Astrocyte of the cerebellum (primary cell): ENCODE results near the gene NMBR.

ENCODE experiments used
- DNase-seq: peaks from one replicate; pipeline ENCODE4 v3.0.0-alpha.2; 2011; ENCODE audit warnings: low read depth
- H3K4me3 ChIP-seq: 2 replicates; pipeline ENCODE4 v1.5.1; 2011; ENCODE audit warnings: mild to moderate bottlenecking, low read depth, low read length, moderate library complexity
- in situ Hi-C: cut with HindIII; loops from 2 replicates; pipeline ENCODE4 v1.10.0; 2017; ENCODE audit warnings: low sequenced_read_pairs
- TF ChIP-seq, protein P1 (sequence below): IDR thresholded peaks from 2 replicates; pipeline ENCODE4 v1.5.1; 2012; ENCODE audit warnings: low read length, low read depth, moderate library complexity, mild to moderate bottlenecking; ENCODE audit errors: missing control alignments

NMBR gene

DNA sequence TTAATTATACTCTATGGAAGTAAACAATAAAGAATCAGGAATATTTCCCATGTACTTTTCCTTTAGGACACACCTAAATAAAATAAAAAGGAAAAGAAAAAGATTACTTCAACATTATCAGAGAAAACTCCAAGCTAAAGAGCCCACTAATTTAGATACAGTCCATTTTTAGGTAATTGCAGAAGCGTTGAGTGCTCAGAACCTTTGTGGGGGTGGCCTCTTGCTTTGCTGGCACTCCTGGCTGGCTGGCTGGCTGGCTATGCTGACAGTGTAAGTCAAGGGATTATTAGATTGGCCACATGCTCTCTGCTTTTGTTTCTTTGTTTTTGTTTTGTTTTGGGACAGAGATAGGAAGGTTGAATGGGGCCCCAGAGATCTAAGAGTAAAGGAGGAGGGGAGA lies 14.3 kb downstream of the NMBR start, which contains the start of gene GJE1:
Gene GJE1, plus strand, starts transcription at position 301 of the 400 bp plus-strand sequence. CDS start 234 bp downstream, outside the sequence.
- in situ Hi-C loops, result no loop called here
- DNase-seq, result no peak
- H3K4me3 ChIP-seq, result no peak within 1 kb of the TSS
- TF ChIP-seq, protein P1, sequence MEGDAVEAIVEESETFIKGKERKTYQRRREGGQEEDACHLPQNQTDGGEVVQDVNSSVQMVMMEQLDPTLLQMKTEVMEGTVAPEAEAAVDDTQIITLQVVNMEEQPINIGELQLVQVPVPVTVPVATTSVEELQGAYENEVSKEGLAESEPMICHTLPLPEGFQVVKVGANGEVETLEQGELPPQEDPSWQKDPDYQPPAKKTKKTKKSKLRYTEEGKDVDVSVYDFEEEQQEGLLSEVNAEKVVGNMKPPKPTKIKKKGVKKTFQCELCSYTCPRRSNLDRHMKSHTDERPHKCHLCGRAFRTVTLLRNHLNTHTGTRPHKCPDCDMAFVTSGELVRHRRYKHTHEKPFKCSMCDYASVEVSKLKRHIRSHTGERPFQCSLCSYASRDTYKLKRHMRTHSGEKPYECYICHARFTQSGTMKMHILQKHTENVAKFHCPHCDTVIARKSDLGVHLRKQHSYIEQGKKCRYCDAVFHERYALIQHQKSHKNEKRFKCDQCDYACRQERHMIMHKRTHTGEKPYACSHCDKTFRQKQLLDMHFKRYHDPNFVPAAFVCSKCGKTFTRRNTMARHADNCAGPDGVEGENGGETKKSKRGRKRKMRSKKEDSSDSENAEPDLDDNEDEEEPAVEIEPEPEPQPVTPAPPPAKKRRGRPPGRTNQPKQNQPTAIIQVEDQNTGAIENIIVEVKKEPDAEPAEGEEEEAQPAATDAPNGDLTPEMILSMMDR, result no peak

DNA sequence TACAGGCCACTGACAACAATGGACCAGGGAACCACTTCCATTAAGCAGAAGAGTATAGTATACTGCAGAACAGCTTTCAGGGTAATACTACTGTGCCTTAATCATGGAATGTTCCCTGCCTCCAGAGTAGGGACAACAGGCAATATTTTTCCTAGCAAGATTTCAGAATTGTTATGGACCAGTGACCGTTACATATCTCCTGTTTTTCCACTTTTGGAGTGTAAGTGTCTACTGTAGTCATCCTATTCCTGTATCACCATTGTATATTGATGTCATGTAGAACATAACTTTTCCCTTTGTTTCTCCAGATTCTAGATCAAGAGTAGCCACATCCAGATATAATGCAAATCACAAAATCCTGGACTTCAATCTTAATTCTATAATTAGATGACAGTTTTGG lies 16.1 kb downstream of the NMBR start:
- H3K4me3 ChIP-seq, result no peak overlapping the region
- DNase-seq, result no peak
- in situ Hi-C loops, result no loop called here
- TF ChIP-seq, protein P1, result no peak

DNA sequence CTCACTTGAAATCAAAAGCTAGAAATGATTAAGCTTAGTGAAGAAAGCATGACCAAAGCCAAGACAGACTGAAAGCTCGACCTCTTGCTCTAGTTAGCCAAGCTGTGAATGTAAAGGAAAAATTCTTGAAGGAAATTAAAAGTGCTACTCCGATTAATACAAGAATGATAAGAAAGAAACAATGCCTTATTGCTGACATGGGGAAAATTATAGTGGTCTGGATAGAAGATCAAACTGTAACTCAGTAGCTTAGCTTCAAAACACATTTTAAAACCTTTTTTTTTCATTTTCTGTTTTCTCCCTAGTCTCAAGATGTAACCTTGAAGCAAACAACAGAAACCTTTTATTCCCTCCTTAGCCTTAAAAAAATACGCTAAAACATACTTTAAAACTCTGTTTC lies 25.6 kb downstream of the NMBR start:
- no peak overlapping the region for H3K4me3 ChIP-seq
- in situ Hi-C loops, result loop anchor here (25.0 kb wide), 1 partner anchor 434 kb away; no protein-coding TSS in a partner anchor
- no peak for DNase-seq
- TF ChIP-seq, protein P1, result no peak

DNA sequence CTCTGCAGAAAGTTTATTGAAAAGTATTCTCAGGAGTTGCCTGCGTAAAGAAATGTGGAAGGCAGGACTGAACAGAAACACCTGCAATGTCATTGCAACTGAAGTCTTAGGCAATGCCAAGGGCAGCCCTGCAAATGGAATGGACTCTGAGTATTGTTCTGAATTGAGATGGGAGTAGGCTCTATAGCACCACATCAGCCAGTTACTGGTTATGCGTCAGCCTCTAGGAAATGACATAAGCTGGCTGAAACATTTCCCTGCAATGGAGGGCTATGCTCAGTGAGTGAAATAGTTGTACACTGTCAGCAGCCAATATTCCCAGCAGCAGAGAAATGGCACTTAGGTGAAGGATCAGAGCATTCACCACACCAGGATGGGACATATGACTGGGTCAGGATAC lies 28.0 kb downstream of the NMBR start:
- no peak for DNase-seq
- in situ Hi-C loops, result loop anchor here (25.0 kb wide), 1 partner anchor 432 kb away; no protein-coding TSS in a partner anchor
- TF ChIP-seq, protein P1, result no peak
- no peak overlapping the region for H3K4me3 ChIP-seq

DNA sequence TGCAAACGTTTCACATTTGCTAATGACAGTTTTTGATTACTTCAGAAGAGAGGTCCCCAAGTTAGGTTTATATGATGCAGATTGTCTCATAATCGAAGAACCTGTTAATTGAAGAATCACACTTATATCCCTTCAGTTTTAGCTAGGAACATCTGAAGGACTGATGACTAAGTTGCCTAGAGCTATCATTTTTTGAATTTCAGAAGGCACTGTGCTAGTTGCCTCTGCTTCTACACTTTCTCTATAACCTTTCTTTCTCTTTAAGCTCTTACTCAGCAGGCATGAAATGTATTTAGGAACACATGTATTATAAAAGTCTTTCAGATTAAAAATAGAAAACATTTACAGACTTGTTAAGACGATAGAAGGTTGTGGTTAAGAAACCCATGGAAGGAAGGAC lies 28.6 kb downstream of the NMBR start:
- no peak for DNase-seq
- in situ Hi-C loops, result loop anchor here (25.0 kb wide), 1 partner anchor 431 kb away; no protein-coding TSS in a partner anchor
- TF ChIP-seq, protein P1, result no peak
- H3K4me3 ChIP-seq, result no peak overlapping the region

DNA sequence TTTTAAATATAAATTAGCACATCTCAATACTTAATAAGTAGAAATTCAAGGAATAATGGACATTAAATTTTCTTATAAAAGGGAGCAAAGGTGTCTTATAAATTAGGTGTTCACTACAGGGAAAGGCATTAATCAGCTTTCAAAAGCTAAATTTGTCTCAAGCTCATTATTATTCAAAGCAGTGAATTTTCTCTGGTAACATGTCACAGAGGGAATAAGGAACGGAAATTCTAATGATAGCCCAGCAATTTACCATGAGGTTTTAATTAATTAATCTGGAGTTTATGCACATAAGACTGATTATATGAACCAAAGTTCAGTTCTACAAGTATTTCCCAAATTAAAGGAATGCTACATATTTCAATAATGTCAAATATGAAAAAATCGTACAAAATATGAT lies 29.6 kb downstream of the NMBR start:
- in situ Hi-C loops, result loop anchor here (25.0 kb wide), 1 partner anchor 430 kb away; no protein-coding TSS in a partner anchor
- no peak for DNase-seq
- no peak overlapping the region for H3K4me3 ChIP-seq
- TF ChIP-seq, protein P1, result no peak
